Astrocyte of the spinal cord (primary cell): ENCODE results near the gene CALHM6.
"Not testable (repeated sequence)": the region's sequence is repeated elsewhere in the genome, so short reads cannot be mapped to it uniquely, and the experiment has no call there.

Experiments used
- DNase-seq: peaks from one replicate; pipeline ENCODE4 v3.0.0; 2011; ENCODE audit warnings: low read depth, low spot score
- H3K4me3 ChIP-seq: 2 replicates; pipeline ENCODE4 v1.5.1; 2011; ENCODE audit warnings: low read depth, mild to moderate bottlenecking, low read length, moderate library complexity
- CTCF ChIP-seq: IDR thresholded peaks from 2 replicates; pipeline ENCODE4 v1.5.1; 2012; ENCODE audit warnings: low read depth, mild to moderate bottlenecking, low read length, inconsistent platforms
- in situ Hi-C: cut with HindIII; loops from 2 replicates; pipeline ENCODE4 v1.10.0; 2017; ENCODE audit warnings: low sequenced_read_pairs

The CALHM6 gene

GRCh38 chr6:116476002-116476678, 15.0 kb downstream of the CALHM6 start:
- H3K4me3 ChIP-seq: no peak overlapping the region
- DNase-seq: no peak
- in situ Hi-C loops: no loop called here
- TF ChIP-seq CTCF: no peak

- TF ChIP-seq CTCF: no peak
- in situ Hi-C loops: no loop called here
- DNase-seq: no peak
- no peak overlapping the region for H3K4me3 ChIP-seq
These were observed 21.6 kb downstream of the CALHM6 start for GRCh38 chr6:116482780-116483179.

- H3K4me3 ChIP-seq: no peak overlapping the region
- no peak for TF ChIP-seq CTCF
- in situ Hi-C loops: no loop called here
- no peak for DNase-seq
These were observed 22.4 kb downstream of the CALHM6 start for GRCh38 chr6:116483616-116484015.

- no peak overlapping the region for H3K4me3 ChIP-seq
- DNase-seq: no peak
- TF ChIP-seq CTCF: no peak
- in situ Hi-C loops: no loop called here
These were observed 24.5 kb downstream of the CALHM6 start for GRCh38 chr6:116485559-116486184.

- no peak overlapping the region for H3K4me3 ChIP-seq
- no peak for TF ChIP-seq CTCF
- in situ Hi-C loops: no loop called here
- DNase-seq: no peak
These were observed 30.6 kb downstream of the CALHM6 start for GRCh38 chr6:116491610-116492330.

- no peak overlapping the region for H3K4me3 ChIP-seq
- no peak for TF ChIP-seq CTCF
- peak; percentile 10 for DNase-seq
- in situ Hi-C loops: no loop called here
These were observed 31.3 kb downstream of the CALHM6 start for GRCh38 chr6:116492331-116493067.

GRCh38 chr6:116495161-116495560, 34.0 kb downstream of the CALHM6 start:
- H3K4me3 ChIP-seq, in situ Hi-C loops, DNase-seq: not testable (repeated sequence)
